GM21529 (cell line): ENCODE measurements around the gene ZNF790.

ENCODE experiments used
- ATAC-seq: cut with Tn5 transposase; IDR thresholded peaks from one replicate; pipeline ENCODE4 v1.9.1; 2021; ENCODE audit not compliant: unreplicated experiment

Gene ZNF790

GRCh38 chr19:36772311-36773222 lies 65.6 kb downstream of the ZNF790 start, which contains the start of gene ZNF850:
Gene ZNF850, minus strand, starts transcription at chr19:36772807. Its CDS starts 10,201 bp downstream, at chr19:36762606.
- peak; percentile 94 for ATAC-seq

- ATAC-seq: no peak
Measured at GRCh38 chr19:36771261-36772231, 66.6 kb downstream of the ZNF790 start.
